ENCODE data around the gene OR51V1.

- no peak for TF ChIP-seq CTCF (conservative IDR thresholded peaks at IDR 0.05; ENCODE audit: low read length)
- TF ChIP-seq EZH2phosphoT487 (IDR thresholded peaks at IDR 0.05; ENCODE audit: borderline replicate concordance, low read depth, low read length): no peak
Observed at GRCh38 chr11:5235364-5236095, 35.0 kb upstream of the OR51V1 start.

Measured in OCI-LY7 (cell line).